Stimulated activated CD8-positive, alpha-beta memory T cell treated with anti-CD3 and anti-CD28 coated beads, Interleukin-12 subunit alpha, Interleukin-12 subunit beta, amount 100 ng/mL, for 4 hours (primary cell): Measurements from ENCODE around the gene ZKSCAN4.

Source experiments
- DNase-seq: peaks from one replicate; pipeline ENCODE4 v3.0.0-alpha.2; 2020; ENCODE audit warnings: low read depth

Gene ZKSCAN4

DNA sequence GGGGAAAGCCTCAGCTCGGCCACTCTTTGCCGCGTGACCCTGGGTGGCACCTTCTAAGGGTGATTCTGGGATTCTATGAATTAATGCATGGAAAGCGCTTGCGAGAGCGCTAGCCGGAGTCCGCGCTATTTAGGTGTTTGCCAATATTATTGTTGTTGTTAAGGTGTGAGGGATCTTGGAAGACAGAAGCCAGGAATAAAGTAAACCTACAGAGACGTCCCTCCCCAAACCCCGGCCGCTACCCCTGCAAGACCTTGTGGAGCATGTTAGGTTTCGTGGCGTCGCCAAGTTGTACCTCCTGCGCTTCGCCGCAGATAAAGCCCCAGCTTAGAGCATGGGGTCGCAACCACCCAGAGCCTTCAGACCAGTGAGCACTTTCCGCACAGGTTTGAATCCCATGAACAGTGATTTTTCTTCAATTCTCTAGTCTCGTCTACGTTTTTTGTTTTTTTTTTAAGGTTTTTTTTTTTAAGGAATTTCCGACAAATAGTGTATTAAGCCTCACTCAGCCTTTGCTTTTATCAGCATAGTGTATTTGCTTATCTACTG, 43.9 kb downstream of the ZKSCAN4 start:
- no peak for DNase-seq

DNA sequence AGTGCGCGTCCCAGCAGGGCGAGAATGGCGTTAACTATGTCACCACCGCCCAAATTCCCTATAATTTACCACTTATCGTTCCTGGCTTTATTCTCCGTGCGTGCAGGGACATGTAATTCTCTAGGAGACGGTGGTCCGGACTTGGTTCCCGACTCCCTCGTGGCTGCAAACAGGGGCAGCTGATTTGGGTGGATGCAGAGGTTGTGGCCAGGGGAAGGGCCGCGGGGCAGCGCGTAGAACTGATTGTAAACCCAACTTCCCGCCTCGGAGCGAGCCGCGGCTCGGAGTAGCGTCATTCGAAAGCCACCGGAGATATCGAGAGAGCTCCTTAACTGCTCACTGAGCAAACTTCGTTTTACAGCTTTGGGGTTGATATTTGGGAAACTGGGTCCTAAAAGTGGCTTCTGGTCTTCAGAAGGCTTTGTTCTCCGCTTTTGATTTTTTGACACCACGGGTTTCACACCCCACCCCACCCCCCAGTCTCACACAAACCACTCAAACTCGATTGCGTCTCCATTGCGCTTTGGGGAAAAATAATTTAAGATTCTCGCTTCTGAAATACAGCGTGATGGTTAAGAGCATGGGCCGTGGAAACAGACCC, 44.5 kb downstream of the ZKSCAN4 start:
- DNase-seq = no peak

DNA sequence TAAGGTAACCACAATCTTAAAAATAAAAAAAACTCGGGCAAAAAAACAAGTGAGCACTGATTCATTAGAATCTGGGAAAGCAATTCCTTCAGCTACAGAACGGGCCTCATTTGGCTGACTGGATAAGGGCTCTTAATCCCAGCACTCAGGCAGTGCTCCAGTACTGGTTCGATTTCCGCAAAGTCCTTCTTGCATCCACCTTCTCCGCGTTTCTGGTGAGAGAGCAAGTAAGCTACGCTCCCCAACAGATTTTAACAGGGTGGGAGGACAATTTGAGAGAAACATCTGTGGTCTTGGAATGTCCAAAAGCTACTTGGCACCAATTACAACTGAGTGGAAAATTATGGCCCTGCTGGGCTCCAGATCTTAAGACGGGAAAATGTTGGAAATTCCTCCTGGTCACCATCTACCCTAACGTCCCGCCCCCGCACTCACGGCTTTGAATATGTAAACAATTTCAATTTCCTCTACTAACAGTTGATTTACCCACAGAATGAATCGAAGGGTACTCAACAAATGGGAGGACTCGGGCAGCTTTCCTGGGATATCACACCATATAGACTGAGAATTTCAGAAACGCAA, 45.0 kb downstream of the ZKSCAN4 start:
- no peak for DNase-seq

DNA sequence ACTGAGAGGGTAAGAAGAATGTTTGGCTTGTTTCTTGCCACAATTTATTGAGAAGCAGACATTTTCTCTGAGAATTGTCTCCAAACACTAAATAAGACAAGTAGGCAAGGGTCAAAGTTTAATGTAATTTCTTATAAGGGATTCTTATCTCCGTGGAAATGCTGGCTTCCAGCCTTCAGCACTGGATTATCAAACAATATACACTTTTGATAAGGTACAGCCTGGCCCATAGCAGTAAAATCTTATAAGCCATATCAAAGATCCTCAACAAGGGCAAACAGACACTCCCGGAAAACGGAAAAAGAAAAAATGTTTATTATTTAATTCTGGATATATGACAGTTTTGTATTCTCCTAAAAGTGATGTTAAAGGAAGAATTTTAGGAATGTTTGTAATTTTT, 45.5 kb downstream of the ZKSCAN4 start:
- no peak for DNase-seq

DNA sequence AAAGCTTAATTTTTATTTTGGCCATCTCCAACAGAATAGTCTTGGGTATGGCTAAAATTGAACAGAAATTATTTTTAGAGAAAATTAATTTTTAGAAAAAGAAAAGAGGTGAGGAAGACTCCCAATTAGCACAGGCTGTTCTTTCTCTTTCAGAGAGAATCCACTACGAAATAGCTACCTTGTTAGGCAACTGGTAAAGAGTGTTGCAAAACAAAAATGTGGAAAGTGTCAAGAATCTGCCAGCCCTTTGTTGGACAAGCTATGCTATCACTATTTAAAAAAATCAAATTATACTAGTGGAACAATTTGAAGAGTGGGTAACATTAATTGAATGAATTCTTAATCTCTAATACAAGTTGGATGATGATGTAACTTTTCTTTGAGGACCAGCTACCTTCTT, 46.2 kb downstream of the ZKSCAN4 start:
- no peak for DNase-seq

- no peak for DNase-seq
These were observed 48.9 kb downstream of the ZKSCAN4 start for GRCh38 chr6:28203201-28203600.

DNA sequence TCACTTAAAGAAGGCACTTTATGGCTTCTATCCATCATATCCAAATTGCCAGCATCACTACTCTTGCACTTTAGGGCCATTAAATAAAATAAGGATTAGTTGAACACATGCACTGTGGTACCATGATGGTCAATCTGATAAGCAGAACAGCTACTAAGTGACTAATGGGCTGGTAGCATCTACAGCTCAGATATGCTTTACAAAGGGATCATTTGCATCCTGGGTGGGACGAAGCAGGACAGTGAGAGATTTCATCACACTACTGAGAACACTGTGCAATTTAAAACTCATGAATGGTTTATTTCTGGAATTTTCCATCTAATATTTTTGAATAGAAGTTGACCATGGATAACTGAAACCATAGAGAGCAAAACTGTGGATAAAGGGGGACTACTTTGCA, 52.0 kb downstream of the ZKSCAN4 start:
- no peak for DNase-seq
